Progenitor cell of endocrine pancreas (in vitro differentiated cells): Measurements from ENCODE around the gene FGD4. TPM values are rescaled to one million over a fixed set of nuclear protein-coding genes. Genes with fewer than 3 reads are reported as not detected.

ENCODE experiments used
- DNase-seq: peaks from one replicate; pipeline ENCODE4 v3.0.0; 2021; ENCODE audit warnings: low spot score; ENCODE audit not compliant: unreplicated experiment
- H3K27ac Mint-ChIP-seq: 2 replicates; pipeline ENCODE4 v1.8.0; 2021; ENCODE audit warnings: mild to moderate bottlenecking, moderate library complexity, mixed read lengths
- H3K27me3 Mint-ChIP-seq: 2 replicates; pipeline ENCODE4 v1.8.0; 2021; ENCODE audit warnings: mixed read lengths
- H3K36me3 Mint-ChIP-seq: 2 replicates; pipeline ENCODE4 v1.8.0; 2022; ENCODE audit warnings: mixed read lengths; ENCODE audit not compliant: insufficient read depth
- H3K4me1 Mint-ChIP-seq: 2 replicates; pipeline ENCODE4 v1.8.0; 2021; ENCODE audit warnings: low read depth, mixed read lengths
- H3K4me3 Mint-ChIP-seq: 2 replicates; pipeline ENCODE4 v1.8.0; 2021; ENCODE audit warnings: low read depth, mild to moderate bottlenecking, moderate library complexity, mixed read lengths
- H3K9me3 Mint-ChIP-seq: 2 replicates; pipeline ENCODE4 v1.8.0; 2021; ENCODE audit warnings: low read depth, mixed read lengths
- CTCF ChIP-seq: fragments of 200-600 bp; sonication (generic); IDR thresholded peaks from one replicate; pipeline ENCODE4 v1.5.0; 2021; ENCODE audit warnings: antibody characterized with exemption, mild to moderate bottlenecking; ENCODE audit not compliant: unreplicated experiment
- total RNA-seq: library from RNA; stranded (reverse); gene quantifications from 2 replicates; pipeline ENCODE4 v1.2.1, GENCODE V29; 2021

The FGD4 gene
- total RNA-seq, 1 donor from 2014 or later: 83.8 TPM

- DNase-seq: no peak
- peaks cover 44% of the 10 kb centered on the region for H3K36me3 Mint-ChIP-seq
- peaks cover 25% of the 10 kb centered on the region for H3K9me3 Mint-ChIP-seq
- TF ChIP-seq CTCF: no peak
- H3K27me3 Mint-ChIP-seq: no peaks in the 10 kb centered on the region
- peaks cover 1% of the 10 kb centered on the region for H3K4me1 Mint-ChIP-seq
- no peak overlapping the region for H3K27ac Mint-ChIP-seq
- no peak overlapping the region for H3K4me3 Mint-ChIP-seq
These were observed 287.0 kb downstream of the FGD4 start for GRCh38 chr12:32686340-32686739.

GRCh38 chr12:32688786-32689185, 289.4 kb downstream of the FGD4 start:
- Mint-ChIP-seq H3K27me3 (no peaks in the 10 kb centered on the region), H3K4me1 (no peaks in the 10 kb centered on the region), H3K36me3 (peaks cover 55% of the 10 kb centered on the region), H3K9me3 (peaks cover 29% of the 10 kb centered on the region), H3K4me3 (no peak overlapping the region), H3K27ac (no peak overlapping the region)
- no peak for TF ChIP-seq CTCF
- DNase-seq: no peak

GRCh38 chr12:32690927-32691326, 291.6 kb downstream of the FGD4 start:
- H3K27ac Mint-ChIP-seq: no peak overlapping the region
- no peaks in the 10 kb centered on the region for H3K27me3 Mint-ChIP-seq
- DNase-seq: no peak
- H3K9me3 Mint-ChIP-seq: peaks cover 42% of the 10 kb centered on the region
- H3K4me3 Mint-ChIP-seq: no peak overlapping the region
- H3K4me1 Mint-ChIP-seq: no peaks in the 10 kb centered on the region
- H3K36me3 Mint-ChIP-seq: peaks cover 54% of the 10 kb centered on the region
- TF ChIP-seq CTCF: no peak

GRCh38 chr12:32692358-32692757, 293.0 kb downstream of the FGD4 start:
- peaks cover 45% of the 10 kb centered on the region for H3K36me3 Mint-ChIP-seq
- H3K9me3 Mint-ChIP-seq: peaks cover 34% of the 10 kb centered on the region
- peaks cover 2% of the 10 kb centered on the region for H3K4me1 Mint-ChIP-seq
- H3K27ac Mint-ChIP-seq: no peak overlapping the region
- no peak for TF ChIP-seq CTCF
- no peak for DNase-seq
- no peaks in the 10 kb centered on the region for H3K27me3 Mint-ChIP-seq
- H3K4me3 Mint-ChIP-seq: no peak overlapping the region

- H3K36me3 Mint-ChIP-seq: peaks cover 43% of the 10 kb centered on the region
- peaks cover 5% of the 10 kb centered on the region for H3K4me1 Mint-ChIP-seq
- DNase-seq: no peak
- H3K27me3 Mint-ChIP-seq: no peaks in the 10 kb centered on the region
- H3K4me3 Mint-ChIP-seq: no peak overlapping the region
- TF ChIP-seq CTCF: no peak
- no peak overlapping the region for H3K27ac Mint-ChIP-seq
- peaks cover 34% of the 10 kb centered on the region for H3K9me3 Mint-ChIP-seq
These were observed 293.7 kb downstream of the FGD4 start for GRCh38 chr12:32693036-32693435.
